Keratinocyte (primary cell): ENCODE results near the gene WFDC2. TPM values are rescaled to one million over a fixed set of nuclear protein-coding genes. Genes with fewer than 3 reads are reported as not detected.

Experiments used
- DNase-seq: peaks from one replicate; pipeline ENCODE4 v3.0.0-alpha.2; 2011; ENCODE audit warnings: low read depth, missing footprints, low spot score
- FAIRE-seq: peaks from 2 replicates; lab custom pipeline; 2011; peaks lifted over from hg19 to GRCh38; lab: Jason Lieb, UNC
- H2AFZ ChIP-seq: 2 replicates; pipeline ENCODE4 v1.6.0; 2012; ENCODE audit warnings: low read length, control low read depth, inconsistent platforms; ENCODE audit not compliant: control insufficient read depth
- H3K27ac ChIP-seq: 2 replicates; pipeline ENCODE4 v1.5.1; 2011; ENCODE audit warnings: low read length; ENCODE audit not compliant: control insufficient read depth, insufficient read depth
- H3K27me3 ChIP-seq: 3 replicates; pipeline ENCODE4 v1.6.0; 2011; ENCODE audit warnings: low read length; ENCODE audit not compliant: control insufficient read depth, insufficient read depth; ENCODE audit errors: extremely low read depth
- H3K36me3 ChIP-seq, 2 experiments: 2 replicates in 1 of 2; 3 replicates in 1 of 2; pipeline ENCODE4 v1.5.1; 2011; ENCODE audit warnings: low read length in 2 of 2, mild to moderate bottlenecking in 1 of 2; ENCODE audit not compliant: control insufficient read depth in 2 of 2, insufficient read depth in 2 of 2; ENCODE audit errors: extremely low read depth in 1 of 2
- H3K4me1 ChIP-seq: 3 replicates; pipeline ENCODE4 v1.5.1; 2011; ENCODE audit warnings: low read length; ENCODE audit not compliant: control insufficient read depth, insufficient read depth; ENCODE audit errors: extremely low read depth
- H3K4me2 ChIP-seq: 3 replicates; pipeline ENCODE4 v1.6.0; 2011; ENCODE audit warnings: low read depth, low read length; ENCODE audit not compliant: control insufficient read depth, insufficient read depth; ENCODE audit errors: extremely low read depth
- H3K4me3 ChIP-seq, 3 experiments: fragments of 200-600 bp in 1 of 3; sonication (generic) in 1 of 3; 2 replicates in 2 of 3; 3 replicates in 1 of 3; pipeline ENCODE4 v1.5.1; 2011 to 2016; ENCODE audit warnings: low read length in 3 of 3, mild to moderate bottlenecking in 3 of 3, control low read depth in 2 of 3, inconsistent platforms in 1 of 3, low read depth in 1 of 3, mixed read lengths in 1 of 3, mixed run types in 1 of 3, moderate library complexity in 1 of 3; ENCODE audit not compliant: control insufficient read depth in 2 of 3, insufficient read depth in 2 of 3; ENCODE audit errors: extremely low read depth in 1 of 3
- H3K79me2 ChIP-seq: 2 replicates; pipeline ENCODE4 v1.6.0; 2012; ENCODE audit warnings: low read length; ENCODE audit not compliant: control insufficient read depth, insufficient read depth
- H3K9ac ChIP-seq: 3 replicates; pipeline ENCODE4 v1.6.0; 2011; ENCODE audit warnings: low read length; ENCODE audit not compliant: control insufficient read depth, insufficient read depth; ENCODE audit errors: extremely low read depth
- H3K9me1 ChIP-seq: 3 replicates; pipeline ENCODE4 v1.6.0; 2011; ENCODE audit warnings: low read length; ENCODE audit not compliant: control insufficient read depth, insufficient read depth; ENCODE audit errors: extremely low read depth
- H3K9me3 ChIP-seq: 2 replicates; pipeline ENCODE4 v1.5.1; 2012; ENCODE audit warnings: low read depth, low read length; ENCODE audit not compliant: control insufficient read depth
- H4K20me1 ChIP-seq: 3 replicates; pipeline ENCODE4 v1.6.0; 2011; ENCODE audit warnings: low read length; ENCODE audit not compliant: control insufficient read depth, insufficient read depth; ENCODE audit errors: extremely low read depth
- EZH2 ChIP-seq: IDR thresholded peaks from one replicate; pipeline ENCODE4 v1.6.1; 2012; ENCODE audit warnings: inconsistent platforms, mild to moderate bottlenecking, low read length, moderate library complexity
- dilution Hi-C: fragments of 300-500 bp; cut with MboI; formaldehyde crosslinking; loops from one replicate; pipeline ENCODE4 v1.7.0; 2020; ENCODE audit warnings: low sequenced_read_pairs; ENCODE audit not compliant: extremely low pct_ligation_motif_present
- polyA plus RNA-seq, 5 experiments: library from polyadenylated mRNA; depleted of rRNA in 3 of 5; stranded (reverse) in 3 of 5; stranded (forward) in 1 of 5; unstranded in 1 of 5; fragments of >200 nt; gene quantifications; 1 replicate in 1 of 5; 2 replicates in 3 of 5; 3 replicates in 1 of 5; pipeline versions ENCODE4 v1.2.1 to v1.2.3, GENCODE V29; 2011 to 2012; ENCODE audit warnings: missing spikeins in 2 of 5, low read depth in 1 of 5, low replicate concordance in 1 of 5
- TF ChIP-seq, protein P1 (sequence below), 3 experiments: IDR thresholded peaks in 1 of 3; conservative IDR thresholded peaks in 1 of 3; optimal IDR thresholded peaks in 1 of 3; 2 replicates in 2 of 3; 3 replicates in 1 of 3; pipeline versions ENCODE3 to v1.5.1; 2011; ENCODE audit warnings: low read length in 3 of 3, mild to moderate bottlenecking in 3 of 3, moderate library complexity in 2 of 3, control low read depth in 1 of 3, inconsistent platforms in 1 of 3; ENCODE audit not compliant: insufficient read depth in 2 of 3; ENCODE audit errors: extremely low read depth in 1 of 3

Gene WFDC2
- polyA plus RNA-seq, 1 donor (not counting 4 experiments of a cell fraction or from before 2014, with no cell fraction given) = not detected

GRCh38 chr20:45489083-45489531 lies 19.6 kb downstream of the WFDC2 start:
- dilution Hi-C loops = no loop called here
- Histone ChIP-seq H4K20me1 (no peaks in the 10 kb centered on the region), H3K79me2 (no peaks in the 10 kb centered on the region), H3K4me1 (peaks cover 14% of the 10 kb centered on the region), H3K9ac (no peak overlapping the region), H3K9me1 (no peaks in the 10 kb centered on the region), H3K36me3 (no peaks in the 10 kb centered on the region), H3K27me3 (peaks cover 8% of the 10 kb centered on the region), H3K27ac (peak overlapping the region; percentile 15), H3K9me3 (no peaks in the 10 kb centered on the region), H2AFZ (peak overlapping the region; percentile 45), H3K4me3 (no peak overlapping the region), H3K4me2 (peak overlapping the region; percentile 37)
- DNase-seq = no peak
- TF ChIP-seq EZH2 = no peak
- TF ChIP-seq, protein P1, sequence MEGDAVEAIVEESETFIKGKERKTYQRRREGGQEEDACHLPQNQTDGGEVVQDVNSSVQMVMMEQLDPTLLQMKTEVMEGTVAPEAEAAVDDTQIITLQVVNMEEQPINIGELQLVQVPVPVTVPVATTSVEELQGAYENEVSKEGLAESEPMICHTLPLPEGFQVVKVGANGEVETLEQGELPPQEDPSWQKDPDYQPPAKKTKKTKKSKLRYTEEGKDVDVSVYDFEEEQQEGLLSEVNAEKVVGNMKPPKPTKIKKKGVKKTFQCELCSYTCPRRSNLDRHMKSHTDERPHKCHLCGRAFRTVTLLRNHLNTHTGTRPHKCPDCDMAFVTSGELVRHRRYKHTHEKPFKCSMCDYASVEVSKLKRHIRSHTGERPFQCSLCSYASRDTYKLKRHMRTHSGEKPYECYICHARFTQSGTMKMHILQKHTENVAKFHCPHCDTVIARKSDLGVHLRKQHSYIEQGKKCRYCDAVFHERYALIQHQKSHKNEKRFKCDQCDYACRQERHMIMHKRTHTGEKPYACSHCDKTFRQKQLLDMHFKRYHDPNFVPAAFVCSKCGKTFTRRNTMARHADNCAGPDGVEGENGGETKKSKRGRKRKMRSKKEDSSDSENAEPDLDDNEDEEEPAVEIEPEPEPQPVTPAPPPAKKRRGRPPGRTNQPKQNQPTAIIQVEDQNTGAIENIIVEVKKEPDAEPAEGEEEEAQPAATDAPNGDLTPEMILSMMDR (optimal IDR thresholded peaks at IDR 0.05 in 1 of 3, IDR thresholded peaks at IDR 0.05 in 1 of 3, conservative IDR thresholded peaks at IDR 0.05 in 1 of 3; ENCODE audit: extremely low read depth in 1 of 3, insufficient read depth in 2 of 3, low read length in 3 of 3) = no peak
- FAIRE-seq = peak; percentile 68

DNA sequence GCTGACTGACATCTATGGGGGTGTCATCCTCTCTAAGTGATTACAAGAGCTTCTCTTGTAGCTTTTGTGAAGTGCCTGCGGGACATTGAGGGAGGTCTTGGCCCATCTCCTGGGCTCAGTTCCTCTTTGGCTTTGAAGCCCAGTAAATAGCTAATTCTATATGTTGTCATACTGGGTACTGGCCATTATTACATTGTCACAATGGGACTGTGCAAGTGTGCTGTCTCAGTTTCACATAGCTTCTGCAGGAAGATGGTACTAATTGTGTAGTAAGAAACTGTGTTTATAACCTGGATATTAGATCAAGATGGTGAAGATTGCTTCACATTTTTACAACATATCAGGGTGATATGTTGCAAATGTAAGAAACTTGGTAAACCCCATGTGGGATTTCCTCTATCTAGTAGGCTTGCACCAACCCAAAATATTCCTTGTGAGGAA lies 26.0 kb downstream of the WFDC2 start:
- TF ChIP-seq, protein P1 (optimal IDR thresholded peaks at IDR 0.05 in 1 of 3, IDR thresholded peaks at IDR 0.05 in 1 of 3, conservative IDR thresholded peaks at IDR 0.05 in 1 of 3; ENCODE audit: extremely low read depth in 1 of 3, insufficient read depth in 2 of 3, low read length in 3 of 3) = no peak
- TF ChIP-seq EZH2 = no peak
- Histone ChIP-seq H3K79me2 (no peaks in the 10 kb centered on the region), H3K9ac (no peak overlapping the region)

More for the DNA sequence above, 26.0 kb downstream of the WFDC2 start:
- dilution Hi-C loops = no loop called here
- H3K4me2 ChIP-seq = no peak overlapping the region
- FAIRE-seq = no peak
- no peaks in the 10 kb centered on the region for H3K4me1 ChIP-seq
- H3K4me3 ChIP-seq = no peak overlapping the region
- H4K20me1 ChIP-seq = no peaks in the 10 kb centered on the region
- no peaks in the 10 kb centered on the region for H3K9me3 ChIP-seq
- DNase-seq = no peak
- H3K9me1 ChIP-seq = no peaks in the 10 kb centered on the region
- H3K27ac ChIP-seq = no peak overlapping the region
- H3K27me3 ChIP-seq = peaks cover 9% of the 10 kb centered on the region
- H3K36me3 ChIP-seq = no peaks in the 10 kb centered on the region
- no peak overlapping the region for H2AFZ ChIP-seq
